Cerebellar nuclear complex (tissue), 1 donor: ENCODE data around the gene UBE2L3.
"Not testable (repeated sequence)": the region's sequence is repeated elsewhere in the genome, so short reads cannot be mapped to it uniquely, and the experiment has no call there.

ENCODE experiments used
- DNase-seq, 2 experiments: peaks; one replicate each; lab custom pipeline; 2025; lab: John Stamatoyannopoulos, UW

Gene UBE2L3

DNA sequence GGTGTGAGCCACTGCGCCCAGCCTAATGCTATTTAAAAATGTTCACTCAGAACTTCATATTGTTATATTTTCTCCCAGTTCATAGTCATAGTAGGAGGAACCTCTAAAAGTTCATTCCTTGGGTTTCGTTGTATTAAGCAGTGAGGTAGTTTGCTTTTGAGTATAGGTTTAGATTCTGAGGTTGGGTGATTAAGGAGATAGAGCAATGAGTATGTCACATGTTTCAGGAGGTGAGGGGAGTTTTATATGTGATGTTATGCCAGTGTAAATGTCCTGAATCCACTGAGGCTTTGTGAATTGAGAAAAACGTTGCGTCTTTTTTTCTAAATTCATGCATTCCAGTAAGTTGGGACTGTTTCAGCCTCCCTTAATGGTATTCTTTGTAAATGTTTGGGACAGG, 4.2 kb downstream of the UBE2L3 start:
- no peak for DNase-seq

- DNase-seq: no peak
Observed at GRCh38 chr22:21573293-21573734, 5.8 kb downstream of the UBE2L3 start.

DNA sequence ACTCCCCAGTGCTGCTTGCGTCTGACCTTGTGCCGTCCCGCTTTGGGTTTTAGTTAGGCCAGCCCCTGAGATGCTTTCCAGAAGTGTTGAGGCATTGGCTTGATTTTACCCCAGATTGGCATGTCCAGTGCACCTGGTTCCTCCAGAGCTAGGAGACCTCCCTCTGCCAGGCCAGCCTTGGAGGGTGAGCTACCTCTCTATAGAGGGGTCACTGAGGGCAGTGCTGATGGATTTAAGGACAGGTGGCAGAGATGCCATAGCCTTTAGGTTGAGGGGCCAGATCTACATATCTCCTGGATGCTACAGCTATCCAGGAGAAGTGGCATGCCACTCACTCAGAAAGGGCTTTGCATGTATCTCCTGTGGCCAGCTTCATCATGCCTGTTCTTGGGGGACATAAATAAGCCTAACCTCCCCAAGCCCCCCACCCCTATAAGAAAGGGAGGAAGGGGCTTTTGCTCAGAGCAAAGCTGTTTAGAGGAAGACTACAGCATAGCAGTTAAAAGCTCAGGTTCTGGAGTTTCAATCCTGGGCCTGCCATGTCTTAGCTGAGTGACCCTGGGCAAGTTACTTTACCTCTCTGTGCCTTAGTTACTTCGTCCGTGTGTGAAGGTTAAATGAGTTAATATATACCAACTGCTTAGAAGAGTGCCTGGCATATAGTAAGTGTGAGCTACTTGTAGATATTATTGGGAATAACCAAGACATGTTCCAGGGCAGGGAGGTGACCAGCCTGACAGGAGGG, 6.4 kb downstream of the UBE2L3 start:
- DNase-seq: no peak

DNA sequence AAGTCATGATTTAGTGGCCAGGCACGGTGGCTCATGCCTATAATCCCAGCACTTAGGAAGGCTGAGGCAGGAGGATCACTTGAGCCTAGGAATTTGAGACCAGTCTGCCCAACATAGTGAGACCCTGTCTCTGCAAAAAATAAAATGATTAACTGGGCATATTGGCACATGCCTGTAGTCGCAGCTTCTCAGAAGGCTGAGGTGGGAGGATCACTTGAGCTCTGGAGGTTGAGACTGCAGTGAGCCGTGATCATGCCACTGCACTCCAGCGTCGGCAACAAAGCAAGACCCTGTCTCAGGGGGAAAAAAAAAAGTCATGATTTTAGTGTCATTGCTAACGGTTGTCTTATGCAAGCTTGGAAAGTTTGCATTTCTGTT, 11.9 kb downstream of the UBE2L3 start:
- DNase-seq: no peak

- DNase-seq: not testable (repeated sequence)
Observed at GRCh38 chr22:21580623-21581007, 13.1 kb downstream of the UBE2L3 start.

DNA sequence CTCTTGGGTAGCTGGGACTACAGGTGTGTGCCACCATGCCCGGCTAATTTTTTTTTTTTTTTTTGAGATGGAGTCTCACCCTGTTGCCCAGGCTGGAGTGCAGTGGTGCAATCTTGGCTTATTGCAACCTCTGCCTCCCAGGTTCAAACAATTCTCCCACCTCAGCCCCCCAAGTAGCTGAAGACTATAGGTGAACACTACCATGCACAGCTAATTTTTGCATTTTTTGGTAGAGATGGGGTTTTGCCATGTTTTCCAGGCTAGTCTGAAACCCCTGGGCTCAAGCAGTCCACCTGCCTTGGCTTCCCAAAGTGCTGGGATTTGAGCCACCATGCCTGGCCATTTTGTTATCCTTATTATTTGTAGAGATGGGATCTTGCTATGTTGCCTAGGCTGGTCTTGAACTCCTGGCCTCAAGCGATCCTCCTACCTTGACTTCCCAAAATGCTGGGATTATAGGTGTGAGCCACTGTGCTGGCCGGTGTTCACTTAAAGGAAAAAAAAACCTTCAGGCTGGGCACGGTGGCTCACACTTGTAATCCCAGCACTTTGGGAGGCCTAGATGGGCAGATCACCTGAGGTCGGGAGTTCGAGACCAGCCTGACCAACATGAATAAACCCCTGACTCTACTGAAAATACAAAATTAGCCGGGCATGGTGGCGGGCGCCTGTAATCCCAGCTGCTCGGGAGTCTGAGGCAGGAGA, 13.6 kb downstream of the UBE2L3 start:
- DNase-seq: not testable (repeated sequence)

DNA sequence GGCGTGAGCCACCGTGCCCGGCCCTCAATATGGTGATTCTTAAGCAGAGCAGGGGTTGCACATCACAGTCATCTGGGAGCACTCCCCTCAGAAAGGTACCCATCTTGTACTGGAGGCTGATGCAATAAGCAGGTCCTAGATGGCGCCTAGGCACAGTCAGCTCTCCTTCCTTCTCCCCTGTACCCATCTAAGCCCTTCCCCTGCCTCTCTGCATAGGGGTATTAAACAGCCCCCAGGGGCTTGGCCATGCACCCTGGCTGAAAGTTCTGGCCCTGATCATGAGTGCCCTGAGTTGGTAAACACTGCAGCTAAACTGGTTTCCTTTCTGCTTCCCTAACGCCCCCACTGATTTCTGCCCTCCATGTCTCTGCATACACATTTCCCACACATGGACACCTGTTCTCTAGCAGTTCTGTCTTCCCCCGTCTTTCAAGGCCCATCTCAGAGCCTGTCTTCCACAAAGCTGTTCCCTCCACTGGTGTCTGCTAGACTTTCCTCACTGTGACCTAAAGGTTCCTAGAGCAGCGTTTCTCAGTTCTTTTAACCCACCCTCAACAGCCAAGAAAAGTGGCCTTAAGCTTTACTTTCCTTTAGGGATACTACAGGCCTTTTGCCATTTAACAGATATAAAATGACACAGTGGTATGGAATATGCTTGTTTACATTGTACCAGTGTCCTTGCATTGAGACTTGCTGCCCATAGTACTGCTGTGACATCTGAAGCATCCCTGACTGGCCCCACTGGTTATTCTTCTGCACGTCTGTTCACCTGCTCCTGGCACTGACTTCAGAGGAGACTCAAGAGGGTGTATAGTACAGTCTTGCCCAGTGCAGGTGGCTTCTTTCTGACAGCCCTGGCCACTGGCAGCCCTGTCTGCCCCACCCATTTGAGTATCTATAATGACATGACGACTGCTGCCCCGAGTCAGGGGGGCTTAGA, 15.6 kb downstream of the UBE2L3 start:
- DNase-seq: no peak

DNA sequence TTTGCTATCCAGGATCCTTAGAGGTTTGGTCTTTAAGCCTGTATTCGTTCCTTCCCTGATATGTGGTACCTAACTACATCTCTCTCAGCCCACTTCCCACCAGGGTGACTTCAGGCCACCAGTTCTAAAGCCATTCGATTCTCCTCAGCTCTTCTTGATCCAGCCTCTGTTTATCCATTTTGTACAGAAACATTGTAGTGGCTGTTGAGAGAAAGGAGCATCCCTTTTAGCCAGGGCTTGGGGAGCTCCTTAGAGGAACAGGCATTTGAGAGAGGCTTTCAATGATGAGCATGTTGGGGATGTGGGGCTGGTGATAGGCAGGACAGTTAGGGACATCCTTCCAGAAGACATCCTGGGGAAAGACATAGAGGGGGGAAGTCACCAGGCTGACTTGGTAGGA, 17.9 kb downstream of the UBE2L3 start:
- DNase-seq: no peak

DNA sequence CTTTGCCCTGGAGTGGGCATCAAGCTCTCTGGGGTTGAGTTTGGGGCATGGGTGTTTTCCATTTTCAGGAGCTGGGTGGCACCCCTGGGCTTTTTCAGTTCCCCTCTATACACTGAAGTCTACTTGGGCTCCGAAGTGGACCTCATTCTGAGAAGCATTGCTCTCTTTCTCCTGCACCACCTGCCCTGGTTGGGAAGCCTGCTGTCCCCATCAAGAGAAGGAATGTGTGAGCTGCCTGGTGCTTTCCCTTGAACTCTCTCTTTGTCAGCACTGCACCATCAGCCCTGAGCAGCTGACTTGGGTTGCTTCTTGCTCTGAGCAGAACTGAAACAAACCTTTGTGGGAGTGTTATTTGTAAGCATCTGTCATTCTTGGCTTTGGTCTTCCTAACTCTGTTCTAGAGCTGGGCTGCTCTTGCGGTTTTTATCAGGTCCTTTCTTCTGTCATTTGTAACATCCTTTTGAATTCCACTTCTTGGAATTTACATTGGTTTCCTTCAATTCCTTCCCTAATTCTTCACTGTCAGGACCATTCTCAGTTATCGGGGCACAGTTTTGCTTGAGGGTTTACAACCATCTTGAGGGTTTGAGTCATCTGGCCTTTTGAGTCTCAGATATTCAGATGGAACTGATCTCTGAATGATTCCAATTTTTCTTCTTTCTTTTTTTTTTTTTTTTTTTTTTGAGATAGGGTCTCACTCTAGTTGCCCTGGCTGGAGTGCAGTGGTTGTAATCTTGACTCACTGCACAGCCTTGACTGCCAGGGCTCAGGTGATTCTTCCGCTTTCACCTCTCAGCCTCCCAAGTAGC, 20.5 kb downstream of the UBE2L3 start:
- DNase-seq: no peak

DNA sequence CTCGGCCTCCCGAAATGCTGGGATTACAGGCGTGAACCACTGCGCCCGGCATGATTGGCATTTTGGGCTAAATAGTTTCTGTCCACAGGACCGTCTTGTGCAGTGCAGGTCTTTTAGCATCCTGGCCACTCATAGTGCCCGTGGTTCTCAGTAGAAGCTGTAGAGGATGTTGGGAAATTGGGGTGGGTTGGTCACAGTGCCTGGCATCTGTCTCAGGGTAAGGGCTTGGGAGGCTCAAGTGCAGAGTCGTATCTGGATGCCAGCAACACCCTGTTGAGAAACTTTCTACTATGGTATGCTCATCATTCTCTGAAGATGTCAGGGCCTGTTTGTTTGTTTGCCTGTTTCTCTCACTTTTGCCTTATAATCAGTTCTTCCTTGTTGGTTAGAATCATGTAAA, 21.9 kb downstream of the UBE2L3 start:
- no peak for DNase-seq

DNA sequence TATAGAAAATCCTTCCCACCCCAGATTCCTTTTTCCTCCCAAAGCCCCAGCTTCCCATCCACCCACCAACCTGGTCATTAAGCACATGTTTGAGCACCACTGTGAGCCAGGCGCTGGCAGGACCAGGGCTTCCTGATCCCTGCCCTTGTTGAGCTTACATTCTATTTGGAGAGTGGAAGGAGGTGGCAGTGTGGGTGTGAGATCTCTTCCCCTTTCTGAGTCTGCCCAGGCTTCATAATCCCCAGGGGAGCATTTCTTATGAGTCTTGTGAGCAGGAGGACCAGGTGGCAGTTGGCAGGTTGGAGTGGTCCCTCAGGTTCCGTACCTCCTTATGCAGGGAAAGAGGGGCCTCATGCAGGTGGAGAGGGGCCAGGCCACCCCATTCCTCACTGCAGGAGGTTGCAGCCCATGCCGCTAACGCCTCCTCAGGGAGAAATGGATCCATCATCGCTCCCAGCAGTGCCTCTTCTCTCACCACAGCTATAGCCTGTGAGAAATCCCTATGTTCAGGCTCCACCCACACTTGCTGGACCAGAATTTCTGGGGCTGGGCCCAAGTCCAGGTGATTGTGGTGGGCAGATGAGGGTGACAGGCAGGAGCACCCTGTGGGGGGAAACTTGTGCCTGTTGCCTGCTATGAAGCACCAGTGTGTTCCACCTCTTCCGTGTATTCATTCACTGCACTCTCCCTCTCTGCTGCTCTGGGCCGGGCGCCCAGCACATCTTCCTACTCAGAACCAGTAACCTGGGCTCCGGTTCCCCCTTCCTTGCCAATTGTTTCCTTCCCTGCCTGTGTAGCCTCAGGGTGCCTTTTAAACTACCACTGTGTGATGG, 23.5 kb downstream of the UBE2L3 start:
- no peak for DNase-seq

- DNase-seq: no peak
Observed at GRCh38 chr22:21591695-21592094, 24.2 kb downstream of the UBE2L3 start.

GRCh38 chr22:21592422-21592821, 24.9 kb downstream of the UBE2L3 start:
- DNase-seq: no peak

- DNase-seq: no peak
Observed at GRCh38 chr22:21593406-21594232, 26.1 kb downstream of the UBE2L3 start.

GRCh38 chr22:21594865-21595452, 27.4 kb downstream of the UBE2L3 start:
- no peak for DNase-seq

DNA sequence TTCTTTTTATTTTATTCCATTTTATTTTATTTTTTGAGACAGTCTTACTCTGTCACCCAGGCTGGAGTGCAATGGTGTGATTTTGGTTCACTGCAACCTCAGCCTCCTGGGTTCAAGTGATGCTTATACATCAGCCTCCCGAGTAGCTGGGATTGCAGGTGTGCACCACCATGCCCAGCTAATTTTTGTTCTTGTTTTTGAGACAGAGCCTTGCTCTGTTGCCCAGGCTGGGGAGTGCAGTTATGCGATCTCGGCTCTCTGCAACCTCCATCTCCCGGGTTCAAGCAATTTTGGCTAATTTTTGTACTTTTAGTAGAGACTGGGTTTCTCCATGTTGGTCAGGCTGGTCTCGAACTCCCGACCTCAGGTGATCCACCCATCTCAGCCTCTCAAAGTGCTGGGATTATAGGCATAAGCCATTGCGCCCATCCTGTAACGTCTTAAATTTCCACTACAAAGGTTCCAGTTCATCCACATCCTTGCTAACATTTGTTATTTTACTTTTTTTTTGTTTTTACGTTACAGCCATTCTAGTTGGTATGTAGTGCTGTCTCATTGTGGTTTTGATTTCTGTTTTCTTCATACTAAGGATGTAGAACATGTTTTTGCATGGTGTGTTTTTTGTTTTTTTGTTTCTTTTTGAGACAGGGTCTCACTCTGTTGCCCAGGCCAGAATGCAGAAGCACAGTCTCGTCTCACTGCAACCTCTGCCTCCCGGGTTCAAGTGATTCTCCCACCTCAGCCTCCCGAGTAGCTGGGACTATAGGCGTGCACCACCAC, 29.0 kb downstream of the UBE2L3 start:
- not testable (repeated sequence) for DNase-seq

DNA sequence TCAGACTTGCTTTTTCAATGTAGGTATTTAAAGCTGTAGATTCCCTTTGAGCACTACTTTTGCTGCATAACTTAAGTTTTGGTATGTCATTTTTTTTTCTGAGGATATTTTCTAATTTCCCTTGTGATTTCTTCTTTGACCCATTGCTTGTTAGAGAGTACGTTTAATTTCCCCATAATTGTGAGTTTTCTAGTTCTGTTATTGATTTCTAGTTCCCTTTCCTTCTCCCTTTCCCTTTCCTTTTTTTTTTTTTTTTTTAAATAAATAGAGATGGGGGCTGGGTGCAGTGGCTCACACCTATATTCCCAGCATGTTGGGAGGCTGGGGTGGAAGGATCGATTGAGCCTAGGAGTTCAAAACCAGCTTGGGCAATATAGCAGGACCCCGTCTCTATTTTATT, 30.8 kb downstream of the UBE2L3 start:
- no peak for DNase-seq

DNA sequence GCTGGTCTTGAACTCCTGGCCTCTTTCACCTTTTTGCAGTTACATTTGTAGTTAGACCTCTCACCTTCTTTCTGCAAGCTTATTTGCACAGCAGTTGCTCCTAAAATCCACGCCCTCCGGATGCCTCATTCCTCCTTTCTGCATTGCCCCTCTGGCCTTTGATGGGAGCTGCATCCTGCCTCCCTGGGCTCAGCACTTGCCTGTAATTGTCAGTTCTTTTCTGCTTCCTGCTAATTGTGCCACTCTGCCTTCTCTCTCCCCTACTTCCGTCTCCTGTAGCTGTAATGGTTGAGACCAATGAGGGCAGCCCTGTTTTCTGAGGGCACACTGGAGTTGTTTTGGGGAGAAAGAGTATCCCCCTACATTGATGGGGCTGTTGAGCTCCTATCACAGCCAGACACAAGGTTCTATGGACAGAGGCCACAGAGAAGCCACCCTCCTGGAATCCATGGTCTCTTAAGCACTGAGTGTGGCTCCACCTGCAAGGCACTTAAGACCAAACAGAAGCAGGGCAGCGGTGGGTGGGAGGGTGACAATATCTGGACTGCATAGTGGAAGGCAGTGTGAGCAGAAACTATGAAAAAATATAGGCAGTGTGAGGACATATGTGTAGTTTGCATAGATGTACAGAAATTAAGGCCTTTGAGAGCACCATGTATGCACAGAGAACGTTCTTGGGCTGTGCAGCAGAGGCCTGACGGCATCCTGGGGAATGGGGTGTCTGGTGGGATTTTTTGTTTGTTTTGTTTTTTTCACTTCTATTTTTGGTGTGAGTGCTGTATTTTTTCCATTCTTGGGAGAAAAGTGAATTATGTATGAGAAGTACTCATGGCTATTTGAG, 31.8 kb downstream of the UBE2L3 start:
- no peak for DNase-seq
